ENCODE measurements around the gene SIRPD.

Gene SIRPD

DNA sequence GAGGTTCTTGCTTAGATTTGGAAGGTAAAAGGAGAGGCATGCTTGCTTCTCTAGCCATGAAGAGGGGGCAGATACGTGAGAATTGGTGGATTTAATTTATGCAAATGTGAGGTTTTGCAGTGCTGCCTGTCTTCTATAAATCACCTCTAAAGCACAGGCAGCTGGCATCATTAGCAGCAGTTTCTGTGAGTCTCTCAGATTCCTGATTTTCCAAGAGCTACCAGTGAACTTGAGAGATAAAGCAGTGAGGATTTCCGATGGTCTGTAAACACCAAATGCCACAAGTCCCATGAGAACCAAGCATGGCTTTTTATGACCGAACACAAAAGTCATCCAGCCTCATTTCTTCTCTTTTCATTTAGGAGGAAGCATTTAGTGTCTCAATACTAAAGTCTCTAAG is 63.1 kb downstream of the SIRPD start:
- no peak for DNase-seq (ENCODE audit: low spot score)

DNA sequence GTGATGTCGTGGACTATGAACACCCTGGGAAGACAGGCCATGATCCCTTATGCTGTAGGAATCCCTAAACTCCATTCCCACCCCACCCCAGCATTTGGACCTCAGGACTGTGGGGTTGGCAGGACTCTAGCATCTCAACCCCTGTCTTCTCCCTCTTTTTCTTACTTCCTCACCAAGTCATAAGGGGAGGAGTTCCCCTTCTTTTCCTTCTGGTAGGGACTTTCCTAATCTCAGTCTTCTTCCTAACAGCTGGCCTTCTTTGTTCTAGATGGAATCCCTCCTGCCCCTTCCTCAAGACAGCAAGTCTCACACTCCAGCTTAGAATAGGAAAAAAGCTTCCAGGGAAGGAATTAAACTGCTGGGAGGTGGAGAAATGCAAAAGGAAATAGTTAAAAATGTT is 64.0 kb downstream of the SIRPD start:
- no peak for DNase-seq (ENCODE audit: low spot score)

DNA sequence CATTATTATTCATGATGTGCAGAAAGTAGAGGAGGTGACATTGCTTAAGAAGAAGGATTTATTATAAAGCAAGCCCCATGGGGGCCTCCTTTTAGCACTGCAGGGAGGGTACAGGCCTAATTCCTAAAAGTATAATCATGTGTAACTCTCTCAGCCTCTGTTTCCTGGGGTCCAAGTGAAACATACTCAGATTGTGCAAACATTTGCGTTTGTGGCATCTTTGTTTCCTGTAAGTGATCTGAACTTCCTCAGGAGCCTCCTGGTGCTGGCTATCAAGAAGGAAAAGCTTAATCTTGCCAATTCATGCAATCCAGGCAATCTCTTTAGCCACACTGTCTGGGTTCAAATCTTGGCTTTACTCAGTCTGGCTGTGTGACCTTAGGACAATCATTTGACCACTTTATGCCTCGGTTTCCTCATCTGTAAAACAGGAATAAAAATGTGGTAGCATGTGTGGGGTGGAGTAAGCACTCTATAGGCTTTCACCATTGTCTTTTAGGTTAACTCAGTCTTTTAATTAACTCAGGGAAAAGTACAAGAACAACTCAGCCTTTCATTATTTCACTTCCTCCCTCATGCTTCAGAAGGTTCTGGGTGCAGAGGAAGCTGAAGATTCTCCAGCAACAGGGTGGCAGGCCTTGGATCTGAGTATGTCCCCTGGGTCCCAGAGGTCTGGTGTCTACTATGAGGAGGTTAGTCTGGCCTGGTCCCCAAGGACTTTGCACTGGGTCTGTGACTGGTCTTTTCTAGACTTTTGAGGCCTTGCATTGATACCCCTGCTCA is 65.5 kb downstream of the SIRPD start:
- no peak for DNase-seq (ENCODE audit: low spot score)

DNA sequence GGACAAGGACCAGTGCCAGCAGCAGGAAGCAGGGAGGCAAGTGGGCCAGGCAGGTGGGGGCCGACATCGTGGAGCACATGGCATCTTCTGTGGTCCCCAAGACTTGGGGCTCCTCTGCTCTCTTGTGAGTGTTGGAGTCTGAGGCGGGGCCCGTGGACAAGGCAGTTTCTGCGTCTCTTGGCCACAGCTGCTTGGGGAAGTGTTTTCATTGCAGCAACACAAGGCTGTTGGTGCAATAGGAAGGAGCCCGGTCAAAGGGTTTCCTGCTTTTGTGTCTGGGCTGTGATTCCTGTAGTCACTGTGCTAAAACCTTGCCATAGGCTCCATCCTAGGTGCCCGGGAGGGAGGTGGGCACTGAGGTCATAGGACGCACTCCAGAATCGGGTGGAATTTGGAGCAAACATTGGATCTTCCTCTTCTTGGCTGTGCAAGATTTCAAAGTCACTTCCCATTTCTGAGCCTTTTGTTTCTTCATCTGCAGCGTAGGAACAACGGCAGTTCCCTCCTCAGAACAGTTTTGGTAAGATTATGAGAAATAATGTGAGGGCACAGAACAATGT is 66.1 kb downstream of the SIRPD start, which contains the start of gene SIRPB2:
Gene SIRPB2 (minus strand): TSS at position 140 of the 560 bp plus-strand sequence. CDS start 61 bp downstream, at position 79.
- no peak for DNase-seq (ENCODE audit: low spot score)

DNA sequence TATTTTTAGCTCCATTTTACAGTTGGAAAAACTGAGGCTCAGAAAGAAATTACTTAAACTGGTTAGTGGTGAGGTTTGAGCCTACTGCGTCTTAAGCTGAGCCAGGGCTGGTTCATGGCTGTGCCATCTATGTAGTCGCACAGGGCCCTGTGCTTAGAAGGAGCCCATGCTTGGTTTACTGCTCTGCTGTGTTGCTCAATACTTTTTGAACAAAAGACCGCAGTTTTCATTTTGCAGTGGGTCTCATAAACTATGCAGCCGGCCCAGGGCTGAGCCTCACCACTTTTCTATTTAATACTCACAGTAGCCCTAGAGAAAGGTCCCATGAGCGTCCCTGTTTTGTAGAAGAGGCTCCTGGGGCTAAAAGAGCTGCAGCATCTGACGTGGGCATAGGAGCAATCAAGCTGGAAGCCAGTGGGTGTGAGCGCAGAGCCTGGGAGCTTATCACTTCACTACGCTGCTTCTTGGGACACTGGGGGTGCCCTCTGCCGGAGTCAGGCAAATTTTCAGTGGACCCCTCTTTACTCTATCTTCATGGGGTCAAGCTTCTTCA is 66.8 kb downstream of the SIRPD start:
- DNase-seq (ENCODE audit: low spot score) = no peak

DNA sequence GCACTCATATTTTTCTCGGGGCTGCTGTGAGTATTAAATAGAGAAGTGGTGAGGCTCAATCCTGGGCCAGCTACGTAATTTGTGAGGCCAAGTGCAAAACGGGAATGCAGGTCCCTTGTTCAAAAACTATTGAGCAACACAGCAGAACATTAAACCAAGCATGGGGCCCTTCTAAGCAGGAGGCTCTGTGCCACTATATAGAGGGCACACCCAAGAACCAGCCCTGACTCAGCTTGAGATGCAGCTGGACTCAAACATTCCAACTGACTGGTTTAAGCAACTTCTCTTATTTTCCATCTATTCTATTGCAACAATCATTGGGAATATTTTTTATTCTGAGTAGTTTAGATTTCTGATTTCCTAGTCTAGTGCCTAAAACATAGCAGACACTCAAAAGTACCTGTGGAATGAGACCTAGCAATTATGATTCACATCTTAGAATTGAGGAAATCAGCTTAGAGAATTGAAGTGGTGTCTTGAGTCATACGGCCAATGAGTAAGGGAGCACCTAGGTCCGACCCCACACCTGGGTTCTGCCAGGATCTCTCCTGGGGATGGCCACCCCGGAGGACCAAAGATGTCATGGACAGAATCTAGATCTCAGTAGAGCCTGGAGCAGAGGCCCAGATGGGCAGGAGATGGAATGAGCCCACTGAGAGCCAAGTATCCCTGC is 67.6 kb downstream of the SIRPD start:
- DNase-seq (ENCODE audit: low spot score) = no peak

DNA sequence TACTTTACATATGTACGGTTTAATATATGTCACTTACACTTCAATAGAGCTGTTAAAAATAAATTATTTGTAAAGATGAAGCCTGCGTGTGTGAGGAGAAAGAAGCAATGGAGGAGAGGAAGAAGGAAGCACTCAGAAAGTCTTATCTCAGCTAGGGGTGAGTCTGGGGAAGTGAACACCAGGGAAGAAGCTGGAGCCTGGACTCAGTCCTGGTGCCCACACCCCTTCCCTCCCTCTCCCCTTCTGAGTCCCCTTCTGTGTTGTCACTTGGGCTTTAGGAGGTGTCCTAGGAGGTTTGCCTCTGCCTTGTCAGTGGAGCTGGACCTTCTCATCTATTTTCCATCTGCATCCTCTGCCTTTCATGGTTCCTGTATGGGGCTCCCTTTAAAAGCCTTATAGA is 68.2 kb downstream of the SIRPD start:
- no peak for DNase-seq (ENCODE audit: low spot score)

DNA sequence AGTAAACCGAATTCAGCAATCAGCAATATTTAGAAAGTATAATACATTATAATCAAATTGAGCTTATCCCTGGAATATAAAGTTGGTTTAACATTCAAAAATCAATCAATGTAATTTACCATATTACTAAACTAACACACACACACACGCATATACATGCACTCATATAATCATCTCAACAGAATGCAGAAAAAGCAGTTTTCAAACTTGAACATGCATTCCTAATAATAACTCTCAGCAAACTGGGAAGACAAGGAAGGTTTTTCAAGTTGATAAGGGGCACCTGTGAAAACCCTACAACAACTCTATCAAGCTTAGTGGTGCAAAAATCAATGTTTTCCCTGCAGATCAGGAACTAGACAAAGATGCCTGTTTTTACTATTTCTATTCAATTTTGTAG is 70.9 kb downstream of the SIRPD start:
- DNase-seq (ENCODE audit: low spot score) = no peak

DNA sequence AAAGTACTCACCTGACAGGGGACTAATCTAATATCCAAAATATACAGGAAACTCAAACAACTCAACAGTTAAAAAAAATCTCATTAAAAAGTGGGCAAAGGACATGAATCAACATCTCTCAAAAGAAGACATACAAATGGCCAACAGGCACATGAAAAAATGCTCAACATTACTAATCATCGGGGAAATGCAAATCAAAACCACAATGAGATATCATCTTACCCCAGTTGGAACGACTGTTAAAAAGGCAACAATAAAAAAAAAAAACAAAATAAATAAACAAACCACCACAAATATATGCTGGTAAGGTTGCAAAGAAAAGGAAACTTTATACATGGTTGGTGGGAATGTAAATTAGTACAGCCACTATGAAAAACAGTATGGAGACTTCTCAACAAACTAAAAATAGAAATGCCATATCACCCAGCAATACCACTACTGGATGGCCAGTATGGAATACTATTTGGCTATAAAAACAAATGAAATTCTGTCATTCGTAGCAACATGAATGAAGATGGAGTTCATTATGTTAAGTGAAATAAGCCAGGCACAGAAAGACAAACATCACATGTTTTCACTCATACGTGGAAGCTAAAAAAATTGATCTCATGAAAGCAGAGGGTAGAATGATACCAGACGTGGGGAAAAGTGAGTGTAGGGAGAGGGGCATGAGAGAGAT is 72.9 kb downstream of the SIRPD start:
- no peak for DNase-seq (ENCODE audit: low spot score)

Data from CD4-positive, alpha-beta T cell treated with Interleukin-6 at 100 ng/mL for 8 hours (primary cell).